ACC112 (cell line): ENCODE results near the gene PREX1.

Source experiments
- H2AFZ ChIP-seq: fragments of 200-600 bp; sonication (generic); one replicate; pipeline ENCODE4 v1.6.0; 2017; ENCODE audit warnings: antibody characterized with exemption, low read length; ENCODE audit not compliant: unreplicated experiment
- H3K27ac ChIP-seq: fragments of 200-600 bp; sonication (generic); 2 replicates; pipeline ENCODE4 v1.5.1; 2014; ENCODE audit warnings: low read depth, mild to moderate bottlenecking, antibody characterized with exemption, low read length, moderate library complexity
- H3K27me3 ChIP-seq: fragments of 200-600 bp; sonication (generic); 2 replicates; pipeline ENCODE4 v1.6.1; 2014; ENCODE audit warnings: mild to moderate bottlenecking, antibody characterized with exemption, low read length, moderate library complexity, mixed read lengths; ENCODE audit not compliant: insufficient read depth
- H3K36me3 ChIP-seq: fragments of 200-600 bp; sonication (generic); 2 replicates; pipeline ENCODE4 v1.6.1; 2016; ENCODE audit warnings: mild to moderate bottlenecking, antibody characterized with exemption, low read length, moderate library complexity, mixed read lengths; ENCODE audit not compliant: insufficient read depth
- H3K4me1 ChIP-seq: fragments of 200-600 bp; sonication (generic); one replicate; pipeline ENCODE4 v1.6.1; 2016; ENCODE audit warnings: low read length, mixed read lengths; ENCODE audit not compliant: insufficient read depth, unreplicated experiment, control insufficient read depth
- H3K4me3 ChIP-seq: fragments of 200-600 bp; sonication (generic); 2 replicates; pipeline ENCODE4 v1.5.1; 2014; ENCODE audit warnings: mild to moderate bottlenecking, low read depth, low read length
- H3K79me2 ChIP-seq: fragments of 200-600 bp; sonication (generic); one replicate; pipeline ENCODE4 v1.6.0; 2016; ENCODE audit warnings: low read length; ENCODE audit not compliant: control insufficient read depth, unreplicated experiment, insufficient read depth

The PREX1 gene

DNA sequence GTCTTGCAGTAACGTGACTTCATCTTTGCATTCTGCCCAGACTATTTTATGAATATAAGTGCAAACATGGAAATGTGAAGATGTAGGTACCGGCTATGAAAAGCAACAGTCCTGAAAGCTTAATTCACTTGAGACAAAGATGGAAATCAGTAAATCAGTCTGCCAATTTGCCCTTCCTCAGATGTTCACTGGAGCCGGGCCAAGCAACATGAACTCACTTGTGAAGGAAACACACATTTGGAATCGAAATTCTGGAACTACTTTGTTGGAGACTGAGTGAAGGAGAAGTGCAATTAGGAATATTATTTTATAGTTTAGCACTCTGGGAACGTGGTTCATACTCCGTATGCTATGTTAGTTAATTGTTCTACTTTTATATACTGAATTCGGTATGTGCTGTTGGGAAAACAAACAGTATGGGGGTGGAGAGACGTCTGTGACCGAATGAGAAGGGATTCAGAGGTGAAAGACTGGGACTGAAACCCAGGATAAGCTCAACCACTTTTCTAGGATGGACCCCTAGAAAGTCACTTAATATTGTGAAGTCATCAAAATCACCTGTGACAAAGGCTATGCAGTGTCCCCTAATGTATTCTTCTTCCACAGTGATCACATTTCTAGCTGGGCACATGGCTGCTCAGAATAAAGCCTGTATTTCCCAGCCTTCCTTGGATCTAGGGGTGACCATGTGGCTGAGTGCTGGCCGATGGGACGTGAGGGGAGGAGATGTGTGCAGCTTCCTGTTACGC is 95.5 kb downstream of the PREX1 start:
- Histone ChIP-seq H3K27me3 (no peaks in the 10 kb centered on the region), H3K36me3 (no peaks in the 10 kb centered on the region; the same call in 1 of the 2 replicates), H2AFZ (no peak overlapping the region), H3K4me1 (no peaks in the 10 kb centered on the region), H3K4me3 (no peak overlapping the region), H3K79me2 (no peaks in the 10 kb centered on the region), H3K27ac (no peak overlapping the region)

DNA sequence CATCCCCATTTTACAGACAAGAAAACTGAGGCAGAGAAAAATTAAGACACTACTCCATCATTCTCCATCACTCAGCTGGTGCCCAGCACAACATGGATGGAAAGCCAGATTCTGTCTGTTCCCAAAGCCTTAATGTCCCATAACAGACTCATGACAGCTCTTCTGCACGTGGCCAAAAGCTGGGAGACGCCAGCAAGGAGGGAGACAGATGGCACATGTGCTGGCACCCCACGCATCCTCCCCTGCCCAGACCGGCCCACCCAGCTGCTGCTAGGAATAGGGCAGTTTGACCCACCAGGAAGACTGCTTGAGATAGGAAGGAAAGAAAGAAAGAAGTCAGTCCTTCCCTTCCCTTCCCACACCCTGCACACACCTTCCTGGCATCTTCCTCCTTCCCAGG is 96.3 kb downstream of the PREX1 start:
- Histone ChIP-seq H3K4me1 (no peaks in the 10 kb centered on the region), H3K79me2 (no peaks in the 10 kb centered on the region), H3K27ac (no peak overlapping the region), H3K36me3 (no peaks in the 10 kb centered on the region; the same call in 1 of the 2 replicates), H3K27me3 (no peaks in the 10 kb centered on the region), H2AFZ (no peak overlapping the region), H3K4me3 (no peak overlapping the region)

DNA sequence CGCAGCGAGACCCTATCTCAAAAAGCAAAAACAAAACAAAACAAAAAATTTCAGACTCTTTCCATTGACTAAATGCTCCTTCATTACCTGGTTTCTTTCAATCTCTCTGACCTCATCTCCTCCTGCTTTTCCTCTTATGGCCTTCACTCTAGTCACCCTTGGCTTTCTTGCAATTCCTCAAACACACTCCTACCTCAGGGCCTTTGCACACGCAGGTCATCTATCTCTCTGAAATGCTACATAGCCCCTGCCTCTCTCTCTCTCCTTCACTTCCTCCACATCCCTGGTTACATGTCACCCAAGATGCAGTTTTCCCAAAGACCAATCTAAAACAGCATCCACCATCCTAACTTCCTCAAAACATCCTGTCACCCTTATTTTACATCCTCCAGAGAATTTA is 96.8 kb downstream of the PREX1 start:
- Histone ChIP-seq H3K36me3 (no peaks in the 10 kb centered on the region; the same call in 1 of the 2 replicates), H2AFZ (no peak overlapping the region), H3K79me2 (no peaks in the 10 kb centered on the region), H3K27me3 (no peaks in the 10 kb centered on the region), H3K4me3 (no peak overlapping the region), H3K4me1 (peaks cover 4% of the 10 kb centered on the region), H3K27ac (no peak overlapping the region)

DNA sequence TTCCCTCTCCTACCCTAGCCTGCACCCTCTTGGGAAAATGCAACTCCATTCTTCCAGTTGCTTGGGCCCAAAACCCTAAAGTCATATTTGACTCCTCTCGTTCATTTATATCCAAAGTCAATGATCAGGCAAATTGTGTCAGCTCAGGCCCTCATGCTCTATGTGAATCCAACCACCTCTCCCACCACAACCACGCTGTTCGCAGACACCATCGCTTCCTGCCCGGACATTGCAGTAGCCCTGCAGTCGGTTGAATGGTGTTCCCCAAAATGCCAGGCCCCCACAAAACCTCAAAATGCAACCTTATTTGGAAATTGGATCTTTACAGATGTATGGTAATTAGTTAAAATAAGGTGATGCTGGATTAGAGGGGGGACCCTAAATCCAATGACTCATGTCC is 98.3 kb downstream of the PREX1 start:
- Histone ChIP-seq H3K4me1 (peaks cover 7% of the 10 kb centered on the region), H3K27me3 (no peaks in the 10 kb centered on the region), H3K4me3 (no peak overlapping the region), H3K27ac (no peak overlapping the region), H3K79me2 (no peaks in the 10 kb centered on the region), H3K36me3 (no peaks in the 10 kb centered on the region; the same call in 1 of the 2 replicates), H2AFZ (no peak overlapping the region)

DNA sequence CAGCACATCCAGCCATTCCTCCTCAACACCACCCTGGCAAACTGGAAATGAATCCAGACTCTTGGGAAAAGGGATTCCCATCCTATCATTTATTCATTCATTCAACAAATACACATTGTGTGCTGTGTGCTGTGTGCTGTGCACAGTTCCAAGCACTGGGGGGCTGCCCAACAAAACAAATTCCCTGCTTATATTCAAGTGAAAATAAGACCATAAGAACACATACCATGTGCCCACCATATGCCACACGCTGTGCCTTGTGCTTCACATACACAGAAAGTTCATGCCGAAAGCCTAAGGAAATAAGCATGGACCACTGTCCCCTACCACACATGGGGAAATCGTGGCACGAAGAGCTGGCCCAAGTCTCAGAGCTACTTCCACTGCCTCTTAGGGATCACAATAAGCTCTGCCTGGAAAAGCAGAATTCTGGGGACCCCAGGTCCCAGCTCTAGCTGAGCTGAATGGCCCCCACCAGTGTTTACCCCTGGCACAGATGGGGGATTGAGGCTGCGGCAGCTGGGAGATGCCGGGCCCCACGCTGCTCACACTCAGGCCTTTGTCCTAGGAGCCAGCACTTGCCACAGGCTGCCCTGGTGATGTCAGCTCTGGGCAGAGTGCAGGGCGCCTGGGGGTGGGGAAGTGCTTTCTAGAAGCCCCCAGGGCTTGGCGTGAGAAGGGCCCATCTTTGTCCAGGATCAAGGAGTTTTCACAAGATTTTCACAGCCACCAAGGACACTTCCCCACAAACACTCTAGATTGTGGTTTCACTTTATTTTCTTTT is 99.6 kb downstream of the PREX1 start:
- no peaks in the 10 kb centered on the region for H3K36me3 ChIP-seq
- H2AFZ ChIP-seq, result no peak overlapping the region
- no peaks in the 10 kb centered on the region for H3K79me2 ChIP-seq
- no peak overlapping the region for H3K27ac ChIP-seq
- no peak overlapping the region for H3K4me3 ChIP-seq
- H3K27me3 ChIP-seq, result no peaks in the 10 kb centered on the region
- H3K4me1 ChIP-seq, result peaks cover 7% of the 10 kb centered on the region

DNA sequence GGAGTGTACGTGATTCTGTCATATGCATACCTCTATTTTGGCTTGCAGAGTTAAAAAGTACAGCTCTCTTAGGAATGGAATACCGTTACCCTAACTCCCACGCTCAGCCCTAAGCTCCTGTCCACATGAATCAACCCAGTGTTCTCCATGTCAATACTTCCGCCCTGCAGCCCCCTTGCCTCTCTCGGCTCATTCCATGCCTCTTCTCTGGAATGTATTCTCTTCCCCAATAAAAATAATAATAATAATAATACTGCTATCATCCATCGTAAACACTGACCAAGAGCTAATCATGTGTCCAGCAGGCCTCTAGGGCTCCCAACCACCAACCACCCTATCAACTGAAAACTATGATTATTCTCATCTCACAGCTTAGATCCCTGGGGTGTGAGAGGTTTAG is 100.6 kb downstream of the PREX1 start:
- Histone ChIP-seq H3K27ac (no peak overlapping the region), H3K4me3 (no peak overlapping the region), H3K79me2 (no peaks in the 10 kb centered on the region), H3K36me3 (no peaks in the 10 kb centered on the region), H3K4me1 (peaks cover 7% of the 10 kb centered on the region), H2AFZ (no peak overlapping the region), H3K27me3 (no peaks in the 10 kb centered on the region)

DNA sequence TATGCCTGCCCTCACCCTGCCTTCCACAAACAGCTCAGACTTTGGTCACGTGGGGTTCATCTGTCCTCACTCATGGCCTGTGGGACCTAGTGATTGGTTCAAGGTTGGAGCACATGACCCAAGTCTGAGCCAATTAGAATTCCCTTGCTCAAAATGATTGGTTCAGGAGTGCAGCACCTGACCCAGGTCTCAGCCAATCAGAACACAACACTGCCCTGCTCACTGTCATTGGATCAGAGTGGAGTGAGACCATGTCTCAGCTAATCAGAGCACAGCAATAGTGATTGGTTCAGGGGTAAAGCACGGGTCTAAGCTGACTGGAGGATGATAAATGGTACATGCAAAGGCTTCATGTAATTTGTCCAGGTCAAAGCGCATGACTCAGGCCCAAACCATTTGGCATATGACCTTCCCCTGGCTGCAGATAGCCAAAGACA is 102.2 kb downstream of the PREX1 start:
- no peaks in the 10 kb centered on the region for H3K79me2 ChIP-seq
- H3K4me1 ChIP-seq, result peaks cover 7% of the 10 kb centered on the region
- H3K36me3 ChIP-seq, result no peaks in the 10 kb centered on the region
- H3K4me3 ChIP-seq, result no peak overlapping the region
- H2AFZ ChIP-seq, result no peak overlapping the region
- no peaks in the 10 kb centered on the region for H3K27me3 ChIP-seq
- no peak overlapping the region for H3K27ac ChIP-seq

DNA sequence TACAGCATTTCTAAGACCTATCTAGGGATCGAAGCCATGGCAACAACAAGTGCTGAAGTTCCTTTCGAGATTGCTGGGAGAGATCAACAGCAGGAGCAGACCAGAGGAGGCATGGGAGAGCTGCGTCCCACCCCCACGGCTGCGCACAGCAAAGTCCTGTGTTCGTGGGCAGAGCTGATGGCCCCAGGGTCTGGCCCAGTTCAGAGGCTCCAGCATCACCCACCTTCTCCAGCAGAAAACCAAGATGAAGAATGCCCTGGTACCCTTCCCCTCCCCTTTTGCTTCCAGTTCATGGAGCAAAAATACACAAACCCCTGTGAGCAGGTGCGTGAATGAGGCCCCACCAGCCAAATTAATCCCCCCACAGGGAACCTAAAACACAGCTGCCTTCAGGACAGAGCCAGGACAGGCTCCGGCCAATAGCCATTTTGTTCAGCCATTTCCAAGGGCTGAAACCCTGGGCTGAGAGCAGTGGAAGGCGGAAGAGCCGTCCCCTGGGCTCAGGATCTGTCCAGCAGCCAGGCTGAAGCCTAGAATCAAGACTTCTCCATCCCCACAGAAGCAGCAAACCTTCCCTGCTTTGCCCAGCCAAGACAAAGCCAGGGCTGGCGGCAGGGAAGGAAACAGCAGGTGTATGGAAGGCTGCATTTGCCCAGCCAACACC is 102.8 kb downstream of the PREX1 start:
- Histone ChIP-seq H3K27ac (no peak overlapping the region), H3K4me3 (no peak overlapping the region), H3K4me1 (peaks cover 7% of the 10 kb centered on the region), H2AFZ (no peak overlapping the region), H3K36me3 (no peaks in the 10 kb centered on the region), H3K79me2 (no peaks in the 10 kb centered on the region), H3K27me3 (no peaks in the 10 kb centered on the region)

DNA sequence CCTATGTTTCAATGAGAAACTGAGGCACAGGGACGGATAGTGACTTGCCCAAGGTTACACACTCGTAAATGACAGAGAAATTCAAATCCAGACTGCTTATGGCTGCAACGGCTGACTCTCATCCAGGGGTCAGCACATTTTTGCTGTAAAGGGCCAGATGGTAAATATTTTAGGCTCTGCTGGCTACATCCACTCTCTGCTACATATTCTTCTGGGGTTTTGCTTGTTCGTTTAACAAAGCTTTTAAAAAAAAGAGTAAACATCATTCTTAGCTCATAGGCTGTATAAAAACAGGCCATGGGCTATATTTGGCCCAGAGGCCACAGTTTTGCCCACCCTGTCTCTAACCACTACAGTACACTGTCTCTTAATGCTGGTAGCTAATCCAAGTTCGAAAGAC is 103.4 kb downstream of the PREX1 start:
- H3K27ac ChIP-seq, result no peak overlapping the region

DNA sequence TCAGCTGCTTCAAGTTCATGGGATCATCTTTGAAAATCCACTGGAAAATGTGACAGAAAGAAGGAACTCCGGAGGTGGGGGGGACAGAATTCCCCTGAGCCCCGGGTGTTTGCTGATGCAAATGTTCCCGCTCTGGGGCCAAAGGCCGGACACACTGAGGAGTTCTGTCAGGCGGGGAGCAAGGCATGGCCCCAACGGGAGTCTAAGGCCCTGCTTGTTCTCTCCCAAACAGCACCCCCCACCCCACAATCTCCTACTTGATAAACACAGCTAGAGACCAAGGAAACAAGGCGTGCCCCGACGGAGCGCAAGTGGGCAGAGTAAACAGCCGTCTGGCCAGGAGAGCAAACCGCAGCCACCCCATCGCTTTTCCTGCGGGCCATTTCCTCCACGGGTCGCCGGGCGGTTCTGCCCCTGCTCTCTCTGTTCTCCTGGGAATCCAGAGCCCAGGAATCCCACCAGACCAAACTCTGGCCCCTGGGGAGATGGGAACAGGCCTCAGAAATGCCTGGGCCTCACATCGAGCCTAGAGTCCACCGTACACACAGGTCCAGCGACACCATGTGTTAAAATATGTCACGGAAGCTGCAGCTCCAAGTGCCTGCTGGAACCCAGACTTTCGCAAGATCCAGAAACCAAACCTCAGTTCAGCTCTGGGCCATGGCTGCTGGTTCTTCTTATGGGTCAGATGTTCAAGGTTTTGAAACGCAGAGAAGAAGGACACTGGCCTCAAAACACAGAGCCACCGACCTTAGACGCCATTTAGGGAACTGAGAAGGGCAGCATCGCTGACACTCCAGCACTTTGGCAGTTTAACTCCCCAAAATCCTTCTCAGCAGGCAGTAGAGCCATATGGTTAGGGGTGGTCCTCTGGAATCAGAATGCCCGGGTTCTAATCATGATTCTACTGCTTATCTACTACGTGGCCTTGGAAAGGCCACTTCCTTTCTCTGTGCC is 104.2 kb downstream of the PREX1 start:
- H2AFZ ChIP-seq, result no peak overlapping the region
- no peak overlapping the region for H3K4me3 ChIP-seq
- no peak overlapping the region for H3K27ac ChIP-seq

More for the DNA sequence above, 103.4 kb downstream of the PREX1 start:
- H3K4me1 ChIP-seq, result peaks cover 7% of the 10 kb centered on the region
- no peaks in the 10 kb centered on the region for H3K36me3 ChIP-seq
- H2AFZ ChIP-seq, result no peak overlapping the region
- H3K27me3 ChIP-seq, result no peaks in the 10 kb centered on the region
- no peak overlapping the region for H3K4me3 ChIP-seq
- no peaks in the 10 kb centered on the region for H3K79me2 ChIP-seq

More for the DNA sequence above, 104.2 kb downstream of the PREX1 start:
- Histone ChIP-seq H3K27me3 (no peaks in the 10 kb centered on the region), H3K4me1 (peaks cover 7% of the 10 kb centered on the region), H3K36me3 (no peaks in the 10 kb centered on the region), H3K79me2 (no peaks in the 10 kb centered on the region)
